Ascending aorta (tissue), 2 donors: ENCODE results near the gene TMEM63B. TPM values are rescaled to one million over a fixed set of nuclear protein-coding genes. Genes with fewer than 3 reads are reported as not detected.

ENCODE experiments used
- DNase-seq, 2 donors: peaks; one replicate each; pipeline ENCODE4 v3.0.0-alpha.2; 2019; ENCODE audit warnings: low spot score in 2 of 2
- H3K27ac ChIP-seq, 2 donors: fragments of 200-600 bp; sonication (generic); one replicate each; pipeline ENCODE4 v1.5.1; 2016 to 2017; ENCODE audit warnings: mild to moderate bottlenecking in 1 of 2
- H3K27me3 ChIP-seq: fragments of 200-600 bp; sonication (generic); one replicate; pipeline ENCODE4 v1.5.1; 2017
- H3K36me3 ChIP-seq, 2 donors: fragments of 200-600 bp; sonication (generic); one replicate each; pipeline ENCODE4 v1.5.1; 2016
- H3K4me1 ChIP-seq, 2 donors: fragments of 200-600 bp; sonication (generic); one replicate each; pipeline ENCODE4 v1.5.1; 2016 to 2017; ENCODE audit warnings: mild to moderate bottlenecking in 1 of 2
- H3K4me3 ChIP-seq, 2 donors: fragments of 200-600 bp; sonication (generic); one replicate each; pipeline ENCODE4 v1.5.1; 2016 to 2017; ENCODE audit warnings: mild to moderate bottlenecking in 1 of 2
- H3K9me3 ChIP-seq, 2 donors: fragments of 200-600 bp; sonication (generic); one replicate each; pipeline ENCODE4 v1.5.1; 2016
- CTCF ChIP-seq, 3 experiments: fragments of 200-600 bp in 2 of 3; fragments of 450-650 bp in 1 of 3; sonication (generic) in 2 of 3; IDR thresholded peaks; one replicate each; pipeline ENCODE4 v1.5.1; 2016 to 2019; ENCODE audit warnings: antibody characterized with exemption in 3 of 3, mild to moderate bottlenecking in 1 of 3, moderate library complexity in 1 of 3
- intact Hi-C: fragments of 100-400 bp; cut with DNase I; formaldehyde crosslinking; loops from one replicate; pipeline ENCODE4 v1.15.1; 2023
- total RNA-seq: library from RNA; depleted of rRNA; stranded (reverse); fragments of >200 nt; gene quantifications from one replicate; pipeline ENCODE4 v1.1.0, GENCODE V29; 2016

The TMEM63B gene
- total RNA-seq, 1 donor from 2014 or later = 9.6 TPM

- no peak overlapping the region for H3K27ac ChIP-seq
- no peaks in the 10 kb centered on the region for H3K27me3 ChIP-seq
- H3K4me3 ChIP-seq = no peak overlapping the region
- no peak for TF ChIP-seq CTCF (IDR thresholded peaks at IDR 0.05)
- intact Hi-C loops = loop anchor here (2.0 kb wide), 1 partner anchor 167 kb away; no protein-coding TSS in a partner anchor
- H3K36me3 ChIP-seq = no peaks in the 10 kb centered on the region
- peaks cover 0 to 3% of the 10 kb centered on the region in 2 donors for H3K4me1 ChIP-seq
- no peak for DNase-seq
- H3K9me3 ChIP-seq = no peaks in the 10 kb centered on the region
Observed at GRCh38 chr6:44169886-44170570, 42.7 kb downstream of the TMEM63B start.

GRCh38 chr6:44171899-44172546 lies 44.7 kb downstream of the TMEM63B start:
- Histone ChIP-seq H3K4me1 (peaks cover 0 to 6% of the 10 kb centered on the region in 2 donors), H3K9me3 (no peaks in the 10 kb centered on the region), H3K27ac (no peak overlapping the region), H3K4me3 (no peak overlapping the region), H3K27me3 (no peaks in the 10 kb centered on the region), H3K36me3 (no peaks in the 10 kb centered on the region)
- intact Hi-C loops = loop anchor here (1.0 to 2.0 kb wide), 4 partner anchors 27 to 85 kb away; partner anchors contain the start of genes SLC29A1 and SLC35B2
- no peak for DNase-seq
- no peak for TF ChIP-seq CTCF (IDR thresholded peaks at IDR 0.05)

GRCh38 chr6:44172731-44173500 lies 45.6 kb downstream of the TMEM63B start:
- TF ChIP-seq CTCF (IDR thresholded peaks at IDR 0.05) = peak; percentile 93 to 94 (median 93)
- intact Hi-C loops = loop anchor here (1.0 to 2.0 kb wide), 4 partner anchors 26 to 84 kb away; partner anchors contain the start of genes SLC29A1 and SLC35B2

GRCh38 chr6:44176130-44176761 lies 48.9 kb downstream of the TMEM63B start:
- H3K4me1 ChIP-seq = peaks cover 6 to 22% of the 10 kb centered on the region in 2 donors
- H3K36me3 ChIP-seq = no peaks in the 10 kb centered on the region
- no peaks in the 10 kb centered on the region for H3K9me3 ChIP-seq
- TF ChIP-seq CTCF (IDR thresholded peaks at IDR 0.05) = no peak
- peak overlapping the region; percentile 20 to 69 for H3K27ac ChIP-seq
- no peaks in the 10 kb centered on the region for H3K27me3 ChIP-seq
- no peak overlapping the region for H3K4me3 ChIP-seq
- intact Hi-C loops = no loop called here
- no peak for DNase-seq

More at GRCh38 chr6:44172731-44173500, 45.6 kb downstream of the TMEM63B start:
- Histone ChIP-seq H3K36me3 (no peaks in the 10 kb centered on the region), H3K4me3 (no peak overlapping the region), H3K27me3 (no peaks in the 10 kb centered on the region), H3K27ac (no peak overlapping the region), H3K9me3 (no peaks in the 10 kb centered on the region), H3K4me1 (peaks cover 3 to 14% of the 10 kb centered on the region in 2 donors)
- peak; percentile 61 to 95 for DNase-seq
